SK-N-SH treated with all-trans-retinoic acid at 6 μM for 48 hours (cell line): ENCODE data around the gene IRX6.

Experiments used
- ARNTL ChIP-seq: fragments of 450-650 bp; formaldehyde crosslinking; IDR thresholded peaks from 2 replicates; pipeline ENCODE4 v1.5.0; 2020; ENCODE audit warnings: low read depth, mild to moderate bottlenecking, moderate library complexity, borderline replicate concordance
- BACH2 ChIP-seq: fragments of 250-450 bp; sonication (Bioruptor Pico); IDR thresholded peaks from 2 replicates; pipeline ENCODE4 v1.9.0; 2021; ENCODE audit warnings: mild to moderate bottlenecking, borderline replicate concordance
- CSDC2 ChIP-seq: fragments of 250-450 bp; sonication (Bioruptor Pico); IDR thresholded peaks from 2 replicates; pipeline ENCODE4 v1.5.0; 2020; ENCODE audit warnings: mild to moderate bottlenecking, moderate library complexity
- GLIS3 ChIP-seq: fragments of 250-450 bp; sonication (Bioruptor Pico); IDR thresholded peaks from 2 replicates; pipeline ENCODE4 v1.5.0; 2020; ENCODE audit warnings: mild to moderate bottlenecking, moderate library complexity
- PATZ1 ChIP-seq: fragments of 250-450 bp; sonication (Bioruptor Pico); IDR thresholded peaks from 2 replicates; pipeline ENCODE4 v1.8.0; 2020; ENCODE audit warnings: mild to moderate bottlenecking, moderate library complexity, borderline replicate concordance
- POU6F1 ChIP-seq: fragments of 250-450 bp; sonication (Bioruptor Pico); IDR thresholded peaks from 2 replicates; pipeline ENCODE4 v1.8.0; 2021; ENCODE audit warnings: low read depth, mild to moderate bottlenecking, moderate library complexity, borderline replicate concordance
- TCF4 ChIP-seq: fragments of 250-450 bp; sonication (Bioruptor Pico); IDR thresholded peaks from 2 replicates; pipeline ENCODE4 v1.8.0; 2021; ENCODE audit warnings: mild to moderate bottlenecking, moderate library complexity, borderline replicate concordance
- ZFP3 ChIP-seq: fragments of 250-450 bp; sonication (Bioruptor Pico); IDR thresholded peaks from 2 replicates; pipeline ENCODE4 v1.5.0; 2020; ENCODE audit warnings: mild to moderate bottlenecking, moderate library complexity
- ZFP30 ChIP-seq: fragments of 450-650 bp; formaldehyde crosslinking; IDR thresholded peaks from 2 replicates; pipeline ENCODE4 v1.5.0; 2022; ENCODE audit warnings: mild to moderate bottlenecking, moderate library complexity
- ZNF565 ChIP-seq: fragments of 450-650 bp; formaldehyde crosslinking; conservative IDR thresholded peaks from 2 replicates; pipeline ENCODE4 v1.5.0; 2020; ENCODE audit warnings: low read depth, mild to moderate bottlenecking, moderate library complexity
- ZNF8 ChIP-seq: fragments of 450-650 bp; formaldehyde crosslinking; IDR thresholded peaks from 2 replicates; pipeline ENCODE4 v1.5.0; 2020; ENCODE audit warnings: mild to moderate bottlenecking, moderate library complexity

DNA sequence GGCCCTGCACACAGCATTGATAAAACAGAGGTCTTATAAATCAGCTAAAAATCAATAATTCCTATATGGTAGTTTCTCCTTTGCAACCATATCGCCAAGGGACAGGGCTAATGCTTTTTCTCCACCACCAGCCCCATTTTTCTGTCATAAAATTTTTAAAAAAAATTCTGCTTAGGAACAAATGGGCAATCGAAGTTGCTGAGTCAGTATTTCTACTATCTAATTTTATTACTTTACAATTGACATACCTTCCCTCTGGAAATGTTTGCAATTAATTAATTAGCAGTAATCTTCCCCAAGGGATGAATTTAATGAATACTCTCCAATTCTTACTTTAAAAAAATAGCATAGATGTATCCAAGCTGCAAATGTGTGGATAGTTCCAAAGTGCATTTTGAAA is 1.7 kb upstream of the IRX6 start:
- TF ChIP-seq POU6F1 (CRISPR knock-in tag) (no peak), TCF4 (CRISPR knock-in tag) (no peak), CSDC2 (CRISPR knock-in tag) (no peak), PATZ1 (CRISPR knock-in tag) (no peak), BACH2 (CRISPR knock-in tag) (no peak), GLIS3 (CRISPR knock-in tag) (no peak), ARNTL (CRISPR knock-in tag) (no peak), ZFP3 (CRISPR knock-in tag) (no peak), ZFP30 (CRISPR knock-in tag) (no peak), ZNF8 (CRISPR knock-in tag) (no peak), ZNF565 (CRISPR knock-in tag) (no peak)
